Mammary epithelial cell (primary cell): Measurements from ENCODE around the gene SMARCC1.

ENCODE experiments used
- EZH2 ChIP-seq: IDR thresholded peaks from 2 replicates; pipeline ENCODE4 v1.6.1; 2012; ENCODE audit warnings: low read length, inconsistent platforms, borderline replicate concordance
- TF ChIP-seq, protein P1 (sequence below), 2 donors: IDR thresholded peaks in 1 of 2; conservative IDR thresholded peaks in 1 of 2; 2 replicates each; pipeline ENCODE4 v1.5.1; 2011 to 2012; ENCODE audit warnings: inconsistent platforms in 2 of 2, low read length in 2 of 2, mild to moderate bottlenecking in 2 of 2, control low read depth in 1 of 2, low read depth in 1 of 2; ENCODE audit not compliant: insufficient read depth in 1 of 2; ENCODE audit errors: extremely low read depth in 1 of 2

- TF ChIP-seq, protein P1, sequence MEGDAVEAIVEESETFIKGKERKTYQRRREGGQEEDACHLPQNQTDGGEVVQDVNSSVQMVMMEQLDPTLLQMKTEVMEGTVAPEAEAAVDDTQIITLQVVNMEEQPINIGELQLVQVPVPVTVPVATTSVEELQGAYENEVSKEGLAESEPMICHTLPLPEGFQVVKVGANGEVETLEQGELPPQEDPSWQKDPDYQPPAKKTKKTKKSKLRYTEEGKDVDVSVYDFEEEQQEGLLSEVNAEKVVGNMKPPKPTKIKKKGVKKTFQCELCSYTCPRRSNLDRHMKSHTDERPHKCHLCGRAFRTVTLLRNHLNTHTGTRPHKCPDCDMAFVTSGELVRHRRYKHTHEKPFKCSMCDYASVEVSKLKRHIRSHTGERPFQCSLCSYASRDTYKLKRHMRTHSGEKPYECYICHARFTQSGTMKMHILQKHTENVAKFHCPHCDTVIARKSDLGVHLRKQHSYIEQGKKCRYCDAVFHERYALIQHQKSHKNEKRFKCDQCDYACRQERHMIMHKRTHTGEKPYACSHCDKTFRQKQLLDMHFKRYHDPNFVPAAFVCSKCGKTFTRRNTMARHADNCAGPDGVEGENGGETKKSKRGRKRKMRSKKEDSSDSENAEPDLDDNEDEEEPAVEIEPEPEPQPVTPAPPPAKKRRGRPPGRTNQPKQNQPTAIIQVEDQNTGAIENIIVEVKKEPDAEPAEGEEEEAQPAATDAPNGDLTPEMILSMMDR (conservative IDR thresholded peaks at IDR 0.05 in 1 of 2, IDR thresholded peaks at IDR 0.05 in 1 of 2; ENCODE audit: extremely low read depth in 1 of 2, insufficient read depth in 1 of 2, low read depth in 1 of 2, low read length in 2 of 2): no peak
- no peak for TF ChIP-seq EZH2
These were observed 176.0 kb downstream of the SMARCC1 start for GRCh38 chr3:47605652-47606051.
